ENCODE data around the gene BRD1.

- TF ChIP-seq EP300 (conservative IDR thresholded peaks at IDR 0.05; ENCODE audit: poor library complexity, severe bottlenecking) (no peak), CTCF (IDR thresholded peaks at IDR 0.05; ENCODE audit: poor library complexity, severe bottlenecking) (no peak), SMC3 (conservative IDR thresholded peaks at IDR 0.05; ENCODE audit: poor library complexity) (no peak), TAF1 (IDR thresholded peaks at IDR 0.05; ENCODE audit: low read depth) (no peak), EZH2 (IDR thresholded peaks at IDR 0.05; ENCODE audit: borderline replicate concordance, insufficient read depth, low read length, poor library complexity, severe bottlenecking) (no peak), RAD21 (conservative IDR thresholded peaks at IDR 0.05) (no peak)
These were observed 74.3 kb downstream of the BRD1 start for GRCh38 chr22:49753276-49753890.

Data from neural cell (in vitro differentiated cells).